ENCODE data around the gene IGF2R. TPM values are rescaled to one million over a fixed set of nuclear protein-coding genes. Genes with fewer than 3 reads are reported as not detected.
"Not testable (repeated sequence)": the region's sequence is repeated elsewhere in the genome, so short reads cannot be mapped to it uniquely, and the experiment has no call there.

Gene IGF2R
- total RNA-seq, 1 experiment from 2014 or later = 92.2 TPM

DNA sequence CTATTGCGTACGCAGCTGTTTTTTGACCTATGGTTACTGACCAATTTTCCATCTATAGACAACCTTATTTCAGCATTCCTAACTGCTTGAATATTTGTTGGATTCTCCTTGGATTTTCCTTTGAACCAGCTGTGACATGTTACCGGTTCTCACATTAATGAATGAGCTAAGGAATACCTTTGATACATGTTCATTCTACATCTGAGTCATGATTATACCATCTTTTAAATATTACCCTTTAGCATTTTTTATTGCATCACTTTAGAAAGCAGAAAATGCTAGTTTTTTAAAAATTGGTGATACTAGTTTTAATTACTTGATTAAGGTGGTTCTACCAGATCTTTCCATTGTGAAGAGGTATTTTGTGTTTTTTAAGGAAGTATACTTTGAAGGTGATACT lies 1.9 kb upstream of the IGF2R start:
- CTCF ChIA-PET = no interaction called here
- H3K9me3 ChIP-seq = no peaks in the 10 kb centered on the region
- Mint-ChIP-seq H3K9me3 (ENCODE audit: unreplicated experiment) (no peaks in the 10 kb centered on the region), H3K36me3 (ENCODE audit: insufficient read depth, unreplicated experiment) (peaks cover 12% of the 10 kb centered on the region), H3K27me3 (ENCODE audit: insufficient read depth, unreplicated experiment) (peaks cover 6% of the 10 kb centered on the region), H3K4me3 (ENCODE audit: unreplicated experiment) (no peak overlapping the region), H3K27ac (ENCODE audit: unreplicated experiment) (no peak overlapping the region), H3K4me1 (ENCODE audit: low read depth, unreplicated experiment) (no peaks in the 10 kb centered on the region)
- intact Hi-C loops (cut with micrococcal nuclease; ENCODE audit: unreplicated experiment) = no loop called here
- no peak overlapping the region for H3K4me3 ChIP-seq (ENCODE audit: low read depth, low read length)
- peaks cover 8% of the 10 kb centered on the region for H3K4me1 ChIP-seq
- H3K36me3 ChIP-seq (ENCODE audit: control insufficient read depth, insufficient read depth, low read length) = no peaks in the 10 kb centered on the region; the same call in 1 of the 2 replicates
- DNase-seq = no peak
- TF ChIP-seq, protein P1, sequence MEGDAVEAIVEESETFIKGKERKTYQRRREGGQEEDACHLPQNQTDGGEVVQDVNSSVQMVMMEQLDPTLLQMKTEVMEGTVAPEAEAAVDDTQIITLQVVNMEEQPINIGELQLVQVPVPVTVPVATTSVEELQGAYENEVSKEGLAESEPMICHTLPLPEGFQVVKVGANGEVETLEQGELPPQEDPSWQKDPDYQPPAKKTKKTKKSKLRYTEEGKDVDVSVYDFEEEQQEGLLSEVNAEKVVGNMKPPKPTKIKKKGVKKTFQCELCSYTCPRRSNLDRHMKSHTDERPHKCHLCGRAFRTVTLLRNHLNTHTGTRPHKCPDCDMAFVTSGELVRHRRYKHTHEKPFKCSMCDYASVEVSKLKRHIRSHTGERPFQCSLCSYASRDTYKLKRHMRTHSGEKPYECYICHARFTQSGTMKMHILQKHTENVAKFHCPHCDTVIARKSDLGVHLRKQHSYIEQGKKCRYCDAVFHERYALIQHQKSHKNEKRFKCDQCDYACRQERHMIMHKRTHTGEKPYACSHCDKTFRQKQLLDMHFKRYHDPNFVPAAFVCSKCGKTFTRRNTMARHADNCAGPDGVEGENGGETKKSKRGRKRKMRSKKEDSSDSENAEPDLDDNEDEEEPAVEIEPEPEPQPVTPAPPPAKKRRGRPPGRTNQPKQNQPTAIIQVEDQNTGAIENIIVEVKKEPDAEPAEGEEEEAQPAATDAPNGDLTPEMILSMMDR (IDR thresholded peaks at IDR 0.05; ENCODE audit: insufficient read depth in 1 of 2, low read depth in 1 of 2, low read length in 1 of 2, severe bottlenecking in 1 of 2, unreplicated experiment in 1 of 2) = no peak
- no peaks in the 10 kb centered on the region for H3K27me3 ChIP-seq (replicated peaks; ENCODE audit: control insufficient read depth, insufficient read depth, low read length)
- no TSS peak for BruUV-seq (replicated peaks)
- POLR2A ChIA-PET = interaction anchor here (0.5 kb wide), 1 partner anchor 241 kb away, joined by 3 read pairs; no protein-coding TSS in a partner anchor

DNA sequence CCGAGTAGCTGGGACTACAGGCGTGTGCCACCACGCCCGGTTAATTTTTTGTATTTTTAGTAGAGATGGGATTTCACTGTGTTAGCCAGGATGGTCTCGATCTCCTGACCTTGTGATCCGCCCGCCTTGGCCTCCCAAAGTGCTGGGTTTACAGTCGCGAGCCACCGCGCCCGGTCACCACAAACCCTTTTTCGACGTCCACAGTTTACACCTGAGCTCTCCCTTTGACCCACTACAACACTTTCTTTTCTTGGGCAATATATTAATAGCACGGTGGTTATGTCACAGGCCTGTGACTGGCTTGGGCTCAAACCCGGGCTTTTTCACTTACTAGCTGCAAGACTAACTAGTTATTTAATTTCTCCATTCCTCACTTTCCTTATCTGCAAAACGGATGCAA lies 1.3 kb upstream of the IGF2R start:
- H3K27me3 Mint-ChIP-seq (ENCODE audit: insufficient read depth, unreplicated experiment); H3K4me3 Mint-ChIP-seq (ENCODE audit: unreplicated experiment); H3K27ac Mint-ChIP-seq (ENCODE audit: unreplicated experiment); H3K9me3 ChIP-seq; H3K9me3 Mint-ChIP-seq (ENCODE audit: unreplicated experiment); BruUV-seq (replicated peaks); H3K4me1 Mint-ChIP-seq (ENCODE audit: low read depth, unreplicated experiment); intact Hi-C loops (cut with micrococcal nuclease; ENCODE audit: unreplicated experiment); H3K4me1 ChIP-seq; DNase-seq; H3K36me3 ChIP-seq (ENCODE audit: control insufficient read depth, insufficient read depth, low read length); H3K27me3 ChIP-seq (replicated peaks; ENCODE audit: control insufficient read depth, insufficient read depth, low read length); POLR2A ChIA-PET; H3K4me3 ChIP-seq (ENCODE audit: low read depth, low read length): not testable (repeated sequence)
- peaks cover 12% of the 10 kb centered on the region for H3K36me3 Mint-ChIP-seq (ENCODE audit: insufficient read depth, unreplicated experiment)
- CTCF ChIA-PET = interaction anchor here (0.6 to 1.0 kb wide), 2 partner anchors 104 to 1743 kb away, joined by 3 to 4 read pairs; no protein-coding TSS in a partner anchor

GRCh38 chr6:159969204-159969912 lies 476 bp downstream of the IGF2R start:
- TF ChIP-seq, protein P1 (IDR thresholded peaks at IDR 0.05; ENCODE audit: insufficient read depth in 1 of 2, low read depth in 1 of 2, low read length in 1 of 2, severe bottlenecking in 1 of 2, unreplicated experiment in 1 of 2) = no peak
- ChIA-PET CTCF (no interaction called here), POLR2A (interaction anchor here (0.7 kb wide), 1 partner anchor 179 kb away, joined by 3 read pairs; the partner anchor contains the start of gene MRPL18)
- Mint-ChIP-seq H3K36me3 (ENCODE audit: insufficient read depth, unreplicated experiment) (peaks cover 12% of the 10 kb centered on the region), H3K27ac (ENCODE audit: unreplicated experiment) (peak overlapping the region; percentile 96), H3K4me3 (ENCODE audit: unreplicated experiment) (peak overlapping the region; percentile 95), H3K27me3 (ENCODE audit: insufficient read depth, unreplicated experiment) (no peaks in the 10 kb centered on the region), H3K9me3 (ENCODE audit: unreplicated experiment) (no peaks in the 10 kb centered on the region), H3K4me1 (ENCODE audit: low read depth, unreplicated experiment) (peaks cover 9% of the 10 kb centered on the region)
- intact Hi-C loops (cut with micrococcal nuclease; ENCODE audit: unreplicated experiment) = no loop called here
- Histone ChIP-seq H3K9me3 (no peaks in the 10 kb centered on the region), H3K27me3 (replicated peaks; ENCODE audit: control insufficient read depth, insufficient read depth, low read length) (no peaks in the 10 kb centered on the region), H3K4me3 (ENCODE audit: low read depth, low read length) (peak overlapping the region; percentile 76), H3K4me1 (peaks cover 8% of the 10 kb centered on the region), H3K36me3 (ENCODE audit: control insufficient read depth, insufficient read depth, low read length) (no peaks in the 10 kb centered on the region; the same call in 1 of the 2 replicates)
- DNase-seq = peak; percentile 42 to 63
- BruUV-seq (replicated peaks) = TSS peak; percentile 51
